GM12892 (cell line): ENCODE results near the gene MYLK2.
A peak's percentile ranks its signal among the peaks of the same experiment; 100 is the strongest.

Experiments used
- DNase-seq: peaks from one replicate; pipeline ENCODE4 v3.0.0; 2011; ENCODE audit not compliant: insufficient read length
- FAIRE-seq: peaks from 2 replicates; lab custom pipeline; 2011; peaks lifted over from hg19 to GRCh38; lab: Jason Lieb, UNC
- POLR2A ChIP-seq: IDR thresholded peaks from 2 replicates; pipeline ENCODE4 v1.6.1; 2011; ENCODE audit warnings: low read depth, low read length, control low read depth
- POLR2AphosphoS5 ChIP-seq: IDR thresholded peaks from 2 replicates; pipeline ENCODE4 v1.6.1; 2011; ENCODE audit warnings: low read depth, low read length, control low read depth
- TAF1 ChIP-seq: IDR thresholded peaks from 2 replicates; pipeline ENCODE4 v1.6.1; 2011; ENCODE audit warnings: low read depth, mild to moderate bottlenecking, control low read depth, low read length, borderline replicate concordance

The MYLK2 gene

GRCh38 chr20:31848088-31848999, 29.2 kb downstream of the MYLK2 start:
- FAIRE-seq = no peak
- DNase-seq = no peak
- TF ChIP-seq TAF1 (no peak), POLR2AphosphoS5 (no peak), POLR2A (no peak)

GRCh38 chr20:31849306-31849930, 30.3 kb downstream of the MYLK2 start:
- no peak for FAIRE-seq
- TF ChIP-seq TAF1 (no peak), POLR2A (no peak), POLR2AphosphoS5 (no peak)
- DNase-seq = no peak

GRCh38 chr20:31851240-31851955, 32.2 kb downstream of the MYLK2 start:
- DNase-seq (no peak), FAIRE-seq (no peak)
- TF ChIP-seq TAF1 (no peak), POLR2AphosphoS5 (no peak), POLR2A (no peak)

GRCh38 chr20:31853481-31853880, 34.3 kb downstream of the MYLK2 start:
- FAIRE-seq (no peak), DNase-seq (no peak)
- TF ChIP-seq TAF1 (no peak), POLR2AphosphoS5 (no peak), POLR2A (no peak)

- no peak for FAIRE-seq
- TF ChIP-seq POLR2A (no peak), POLR2AphosphoS5 (no peak), TAF1 (no peak)
These were observed 37.4 kb downstream of the MYLK2 start for GRCh38 chr20:31856516-31856915.

GRCh38 chr20:31857861-31858759, 39.0 kb downstream of the MYLK2 start:
- TF ChIP-seq POLR2A = no peak
- no peak for TF ChIP-seq TAF1
- TF ChIP-seq POLR2AphosphoS5 = no peak
- peak; percentile 61 for DNase-seq
- FAIRE-seq = no peak

More at GRCh38 chr20:31856516-31856915, 37.4 kb downstream of the MYLK2 start:
- no peak for DNase-seq

- no peak for FAIRE-seq
- TF ChIP-seq TAF1 = no peak
- TF ChIP-seq POLR2AphosphoS5 = no peak
- TF ChIP-seq POLR2A = no peak
- DNase-seq = no peak
These were observed 39.6 kb downstream of the MYLK2 start for GRCh38 chr20:31858760-31859083.

GRCh38 chr20:31859266-31859997, 40.3 kb downstream of the MYLK2 start:
- TF ChIP-seq TAF1 (no peak), POLR2AphosphoS5 (no peak), POLR2A (no peak)
- DNase-seq = no peak
- no peak for FAIRE-seq

GRCh38 chr20:31859998-31860380, 40.8 kb downstream of the MYLK2 start:
- FAIRE-seq (no peak), DNase-seq (no peak)
- TF ChIP-seq TAF1 = no peak
- TF ChIP-seq POLR2A = no peak
- no peak for TF ChIP-seq POLR2AphosphoS5

- FAIRE-seq (no peak), DNase-seq (no peak)
- TF ChIP-seq TAF1 (no peak), POLR2AphosphoS5 (no peak), POLR2A (no peak)
These were observed 41.4 kb downstream of the MYLK2 start for GRCh38 chr20:31860390-31861134.
